ENCODE results near the gene ACSS1.

ACSS1 gene

DNA sequence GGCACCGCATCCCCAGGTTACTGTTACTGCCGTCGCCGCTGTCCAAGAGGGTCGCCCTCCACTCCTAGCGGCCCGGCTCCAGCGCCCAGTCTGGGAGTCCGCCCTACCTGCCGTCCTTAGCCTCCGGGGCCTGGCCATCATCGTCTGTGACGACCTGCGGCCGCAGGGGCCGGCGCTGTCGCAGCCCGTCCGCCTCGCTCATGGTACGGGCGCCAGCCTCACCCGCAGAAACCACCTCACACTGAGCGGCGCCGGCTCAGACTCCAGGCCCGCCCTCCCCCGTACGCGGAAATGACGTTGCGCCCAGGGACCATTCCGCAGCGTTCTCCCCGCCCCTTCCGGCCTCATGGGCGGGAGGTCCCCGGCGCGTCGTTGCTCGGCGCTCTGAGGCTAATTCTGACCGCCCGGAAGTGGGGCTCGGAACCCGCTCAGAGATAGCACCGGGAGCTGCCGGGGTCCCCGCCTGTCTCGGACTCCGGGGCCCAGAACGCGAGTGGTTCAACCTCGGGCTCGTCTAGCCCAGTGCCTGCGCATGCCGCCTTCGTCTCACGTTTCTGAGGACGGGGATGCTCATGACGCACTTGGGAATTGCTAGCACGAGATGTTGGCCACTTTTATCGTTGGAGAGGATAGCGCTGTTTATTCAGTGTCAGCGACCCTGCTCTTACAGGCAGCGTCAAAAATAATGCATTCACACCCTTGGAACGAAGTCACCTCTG, 65.3 kb downstream of the ACSS1 start, which contains the start of gene APMAP:
TSS of gene APMAP (minus strand) at position 265 of the 719 bp plus-strand sequence. CDS start at position 202, 63 bp downstream.
- Histone ChIP-seq H3K4me1 (ENCODE audit: control insufficient read depth, insufficient read depth, low read length) (0 out of 2 replicates have a peak, but pooled peaks cover 1% of the 10 kb centered on the region), H3K27ac (ENCODE audit: low read length) (no peak within 1 kb of the TSS), H3K36me3 (ENCODE audit: control insufficient read depth, insufficient read depth, low read length) (no peaks in the 10 kb centered on the region), H3K9me3 (ENCODE audit: control insufficient read depth, insufficient read depth, low read length) (no peaks in the 10 kb centered on the region), H3K4me3 (ENCODE audit: low read length) (peak within 1 kb of the TSS; percentile 67), H3K27me3 (ENCODE audit: control insufficient read depth, insufficient read depth, low read length) (no peaks in the 10 kb centered on the region)
- WGBS (ENCODE audit: insufficient coverage, insufficient read length): no CpG with 5 or more reads among the region's 69 CpGs
- peak; percentile 78 for DNase-seq (ENCODE audit: low read depth, low spot score)

DNA sequence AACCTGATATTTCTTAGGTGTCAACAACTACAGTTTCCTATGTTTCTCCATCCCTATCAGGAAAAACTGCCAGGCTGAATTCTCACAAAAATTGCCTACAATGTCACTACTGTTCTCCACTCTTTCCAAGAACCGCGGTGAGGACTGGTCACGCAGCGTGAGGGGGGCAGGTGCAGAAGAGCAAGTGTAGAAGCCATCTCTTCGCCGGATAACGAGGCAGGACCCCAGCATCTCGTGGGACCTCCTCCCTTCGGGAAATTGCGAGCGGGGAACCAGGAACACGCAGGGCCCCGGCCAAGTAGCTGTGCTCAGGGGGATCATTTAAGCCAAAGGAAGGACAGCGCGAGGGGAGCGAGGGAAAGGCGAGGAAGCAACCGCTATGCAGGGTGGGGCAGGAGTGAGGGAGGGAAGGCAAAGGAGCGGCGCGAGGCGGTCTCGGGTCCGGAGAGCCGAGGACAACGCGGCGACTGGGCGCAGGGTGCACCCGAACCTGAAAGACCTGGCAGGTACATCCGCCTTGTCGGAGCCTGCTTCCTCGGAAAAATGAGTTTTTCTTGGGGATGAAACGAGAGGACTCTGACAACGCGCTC, 65.9 kb downstream of the ACSS1 start:
- Histone ChIP-seq H3K27me3 (ENCODE audit: control insufficient read depth, insufficient read depth, low read length) (no peaks in the 10 kb centered on the region), H3K9me3 (ENCODE audit: control insufficient read depth, insufficient read depth, low read length) (no peaks in the 10 kb centered on the region), H3K4me1 (ENCODE audit: control insufficient read depth, insufficient read depth, low read length) (0 out of 2 replicates have a peak, but pooled peaks cover 1% of the 10 kb centered on the region), H3K36me3 (ENCODE audit: control insufficient read depth, insufficient read depth, low read length) (no peaks in the 10 kb centered on the region), H3K4me3 (ENCODE audit: low read length) (peak overlapping the region; percentile 67), H3K27ac (ENCODE audit: low read length) (no peak overlapping the region)
- WGBS (ENCODE audit: insufficient coverage, insufficient read length): no CpG with 5 or more reads among the region's 36 CpGs
- no peak for DNase-seq (ENCODE audit: low read depth, low spot score)

DNA sequence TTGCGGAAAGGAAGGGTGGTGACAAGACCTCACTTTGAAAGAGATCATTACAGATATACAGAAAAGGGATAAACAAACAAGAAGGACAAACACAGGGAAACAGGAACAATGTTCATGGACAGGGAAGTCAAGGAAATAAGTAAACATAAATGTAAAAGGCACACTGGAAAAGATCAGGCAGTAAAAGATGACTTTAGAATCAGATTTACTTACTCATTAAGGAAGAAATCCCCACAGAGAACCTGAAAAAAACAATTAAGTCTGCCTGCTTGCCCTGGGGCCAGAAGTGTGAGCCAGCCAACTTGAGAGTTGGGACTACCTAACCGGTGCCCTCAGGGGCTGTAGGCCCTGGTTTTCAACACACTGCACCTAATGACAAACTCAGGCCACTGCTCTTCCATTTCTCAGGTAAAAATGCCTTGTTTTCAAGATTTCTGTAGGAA, 67.1 kb downstream of the ACSS1 start:
- 0 out of 2 replicates have a peak, but pooled peaks cover 1% of the 10 kb centered on the region for H3K4me1 ChIP-seq (ENCODE audit: control insufficient read depth, insufficient read depth, low read length)
- no peaks in the 10 kb centered on the region for H3K36me3 ChIP-seq (ENCODE audit: control insufficient read depth, insufficient read depth, low read length)
- WGBS (ENCODE audit: insufficient coverage, insufficient read length): no CpG with 5 or more reads among the region's 2 CpGs
- no peak overlapping the region for H3K27ac ChIP-seq (ENCODE audit: low read length)
- no peaks in the 10 kb centered on the region for H3K27me3 ChIP-seq (ENCODE audit: control insufficient read depth, insufficient read depth, low read length)
- no peak for DNase-seq (ENCODE audit: low read depth, low spot score)
- H3K9me3 ChIP-seq (ENCODE audit: control insufficient read depth, insufficient read depth, low read length): no peaks in the 10 kb centered on the region
- H3K4me3 ChIP-seq (ENCODE audit: low read length): no peak overlapping the region

DNA sequence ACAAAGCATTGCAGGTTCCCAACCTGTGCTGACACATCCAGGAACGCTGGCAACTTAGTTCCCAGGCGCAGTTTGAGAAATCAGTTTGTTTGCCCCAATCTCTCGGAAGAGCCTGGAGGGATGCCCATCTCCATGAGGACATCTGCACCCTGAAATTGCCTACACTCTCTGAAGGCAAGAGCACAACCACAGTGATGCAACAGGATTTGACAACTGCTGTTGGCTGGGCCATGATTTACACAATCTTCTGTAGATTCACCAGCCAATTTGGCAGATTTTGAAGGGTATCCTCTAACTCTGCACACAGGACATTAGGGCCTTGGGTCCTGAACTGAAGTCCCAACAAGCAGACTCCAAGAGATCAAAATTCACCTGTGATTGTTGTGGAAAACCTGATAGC, 68.8 kb downstream of the ACSS1 start:
- no peak for DNase-seq (ENCODE audit: low read depth, low spot score)
- no peaks in the 10 kb centered on the region for H3K27me3 ChIP-seq (ENCODE audit: control insufficient read depth, insufficient read depth, low read length)
- H3K27ac ChIP-seq (ENCODE audit: low read length): no peak overlapping the region
- H3K36me3 ChIP-seq (ENCODE audit: control insufficient read depth, insufficient read depth, low read length): no peaks in the 10 kb centered on the region
- H3K4me3 ChIP-seq (ENCODE audit: low read length): no peak overlapping the region
- no peaks in the 10 kb centered on the region for H3K9me3 ChIP-seq (ENCODE audit: control insufficient read depth, insufficient read depth, low read length)
- H3K4me1 ChIP-seq (ENCODE audit: control insufficient read depth, insufficient read depth, low read length): no peaks in the 10 kb centered on the region
- no CpG with 5 or more reads among the region's 3 CpGs for WGBS (ENCODE audit: insufficient coverage, insufficient read length)

DNA sequence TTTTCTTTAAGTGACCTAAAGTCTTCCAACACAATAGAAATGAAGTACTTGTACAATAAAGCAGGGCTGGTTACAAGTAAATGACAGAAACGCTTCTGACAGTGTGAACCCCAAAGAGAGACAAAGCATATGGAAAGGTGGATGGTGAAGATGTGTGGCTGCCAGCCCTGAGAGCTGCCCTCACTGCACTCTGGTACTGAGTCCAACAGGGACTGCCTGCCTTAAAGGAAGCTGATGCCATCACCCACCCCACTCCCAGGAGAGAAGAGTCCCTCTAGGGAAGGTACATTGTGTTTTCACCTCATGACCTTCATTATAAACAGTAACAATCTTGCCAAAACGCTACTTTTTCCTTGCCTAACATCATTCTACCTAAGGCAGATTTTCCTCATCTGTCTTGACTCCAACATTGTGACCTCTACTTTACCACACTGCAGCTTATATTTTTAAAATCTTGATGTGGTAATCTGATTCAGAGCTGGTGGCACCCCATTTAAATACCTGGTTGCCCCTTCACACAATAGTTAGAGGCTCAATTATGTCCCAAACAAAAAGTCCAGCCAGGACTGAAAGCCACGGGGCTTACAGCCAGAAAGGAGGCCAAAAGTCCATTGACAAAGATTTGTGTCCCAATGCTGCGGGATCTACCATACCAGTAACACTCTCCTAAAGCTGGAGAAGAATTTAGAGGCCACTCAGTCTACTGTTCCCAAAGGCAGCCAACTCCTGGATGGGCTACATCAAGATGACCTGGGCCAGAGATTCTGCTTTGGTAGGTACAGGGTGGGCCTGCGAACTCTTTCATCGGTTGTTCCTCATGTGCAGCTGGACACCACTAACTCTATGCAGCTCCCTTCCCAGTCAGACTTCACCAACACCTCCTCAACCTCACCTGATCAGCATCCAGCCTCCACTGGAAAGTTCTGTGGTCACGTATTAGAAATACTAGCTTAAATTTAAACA, 69.8 kb downstream of the ACSS1 start:
- no peak overlapping the region for H3K4me3 ChIP-seq (ENCODE audit: low read length)
- H3K27me3 ChIP-seq (ENCODE audit: control insufficient read depth, insufficient read depth, low read length): no peaks in the 10 kb centered on the region
- WGBS (ENCODE audit: insufficient coverage, insufficient read length): no CpG with 5 or more reads among the region's 7 CpGs
- H3K9me3 ChIP-seq (ENCODE audit: control insufficient read depth, insufficient read depth, low read length): no peaks in the 10 kb centered on the region
- H3K4me1 ChIP-seq (ENCODE audit: control insufficient read depth, insufficient read depth, low read length): no peaks in the 10 kb centered on the region
- H3K27ac ChIP-seq (ENCODE audit: low read length): no peak overlapping the region
- no peaks in the 10 kb centered on the region for H3K36me3 ChIP-seq (ENCODE audit: control insufficient read depth, insufficient read depth, low read length)
- no peak for DNase-seq (ENCODE audit: low read depth, low spot score)

DNA sequence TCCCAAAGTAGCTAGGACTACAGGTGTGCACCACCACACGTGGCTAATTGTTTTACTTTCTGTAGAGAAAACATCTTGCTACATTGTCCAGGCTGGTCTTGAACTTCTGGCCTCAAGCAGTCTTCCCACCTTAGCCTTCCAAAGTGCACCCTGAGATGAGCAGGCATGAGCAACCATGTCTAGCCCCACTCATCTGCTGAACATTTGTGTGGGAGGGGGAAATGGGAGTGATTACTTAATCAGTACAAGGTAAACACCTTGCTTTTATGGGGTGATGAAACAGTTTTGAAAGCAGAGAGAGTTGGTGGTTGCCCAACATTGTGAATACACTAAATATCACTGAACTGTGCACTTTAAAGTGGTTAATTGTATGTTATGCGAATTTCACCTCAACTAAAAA, 70.7 kb downstream of the ACSS1 start:
- WGBS (ENCODE audit: insufficient coverage, insufficient read length): no CpG with 5 or more reads among the region's 2 CpGs
- Histone ChIP-seq H3K36me3 (ENCODE audit: control insufficient read depth, insufficient read depth, low read length) (no peaks in the 10 kb centered on the region), H3K4me3 (ENCODE audit: low read length) (no peak overlapping the region), H3K4me1 (ENCODE audit: control insufficient read depth, insufficient read depth, low read length) (no peaks in the 10 kb centered on the region), H3K27me3 (ENCODE audit: control insufficient read depth, insufficient read depth, low read length) (no peaks in the 10 kb centered on the region), H3K9me3 (ENCODE audit: control insufficient read depth, insufficient read depth, low read length) (no peaks in the 10 kb centered on the region), H3K27ac (ENCODE audit: low read length) (no peak overlapping the region)
- DNase-seq (ENCODE audit: low read depth, low spot score): no peak

DNA sequence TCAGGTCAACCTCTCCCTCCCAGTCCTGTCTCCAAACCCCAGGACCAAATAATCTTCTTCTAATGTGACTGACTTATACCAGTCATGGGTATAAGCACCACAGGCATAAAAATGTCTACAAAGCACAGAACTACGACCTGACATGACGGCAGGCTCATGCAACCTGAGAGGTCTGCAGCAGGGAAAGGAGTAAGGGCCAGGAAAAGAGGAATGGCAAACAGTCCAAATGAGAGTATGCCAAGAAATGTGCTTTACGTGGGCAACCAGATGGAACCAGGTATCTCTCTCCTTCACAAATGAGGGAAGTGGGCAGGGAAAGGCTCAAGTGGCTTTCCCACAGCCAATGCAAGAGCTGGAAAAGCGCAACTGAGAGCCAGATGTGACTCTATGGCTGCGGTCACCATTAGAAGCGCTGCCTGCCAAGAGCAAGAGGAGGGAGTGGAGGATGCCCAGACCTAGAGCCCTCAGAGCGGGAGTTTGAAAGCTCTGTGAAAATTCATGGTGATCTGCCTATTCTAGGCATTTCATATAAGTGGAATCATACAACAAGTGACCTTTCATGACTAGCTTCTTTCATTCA, 71.4 kb downstream of the ACSS1 start:
- Histone ChIP-seq H3K9me3 (ENCODE audit: control insufficient read depth, insufficient read depth, low read length) (peaks cover 2% of the 10 kb centered on the region; the same call in 1 of the 2 replicates), H3K4me1 (ENCODE audit: control insufficient read depth, insufficient read depth, low read length) (no peaks in the 10 kb centered on the region), H3K27ac (ENCODE audit: low read length) (no peak overlapping the region), H3K27me3 (ENCODE audit: control insufficient read depth, insufficient read depth, low read length) (no peaks in the 10 kb centered on the region), H3K36me3 (ENCODE audit: control insufficient read depth, insufficient read depth, low read length) (peaks cover 4% of the 10 kb centered on the region; the same call in 1 of the 2 replicates), H3K4me3 (ENCODE audit: low read length) (no peak overlapping the region)
- WGBS (ENCODE audit: insufficient coverage, insufficient read length): no CpG with 5 or more reads among the region's 7 CpGs
- no peak for DNase-seq (ENCODE audit: low read depth, low spot score)

DNA sequence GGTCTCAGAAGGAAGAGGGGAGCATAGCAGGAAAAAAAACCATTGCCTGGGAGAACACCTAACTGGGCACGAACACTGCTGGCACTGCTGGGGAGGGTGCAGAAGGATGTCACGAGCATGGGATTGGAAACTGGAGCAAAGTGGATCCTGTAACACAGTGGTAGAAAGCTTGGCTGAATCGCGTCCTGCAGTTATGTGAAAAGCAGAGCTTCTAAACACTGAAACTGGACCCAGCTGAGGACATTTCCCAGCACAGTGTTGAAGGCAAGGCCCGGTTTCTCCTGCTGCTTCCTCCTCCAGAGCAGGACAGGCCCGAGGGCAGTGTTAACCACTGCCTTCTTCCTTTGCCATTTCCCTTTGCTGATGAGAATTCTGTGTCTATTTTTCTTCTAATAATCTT, 72.1 kb downstream of the ACSS1 start:
- no peaks in the 10 kb centered on the region for H3K27me3 ChIP-seq (ENCODE audit: control insufficient read depth, insufficient read depth, low read length)
- no peaks in the 10 kb centered on the region for H3K4me1 ChIP-seq (ENCODE audit: control insufficient read depth, insufficient read depth, low read length)
- peaks cover 2% of the 10 kb centered on the region; the same call in 1 of the 2 replicates for H3K9me3 ChIP-seq (ENCODE audit: control insufficient read depth, insufficient read depth, low read length)
- no peak overlapping the region for H3K4me3 ChIP-seq (ENCODE audit: low read length)
- H3K27ac ChIP-seq (ENCODE audit: low read length): no peak overlapping the region
- no CpG with 5 or more reads among the region's 6 CpGs for WGBS (ENCODE audit: insufficient coverage, insufficient read length)
- DNase-seq (ENCODE audit: low read depth, low spot score): no peak
- peaks cover 4% of the 10 kb centered on the region; the same call in 1 of the 2 replicates for H3K36me3 ChIP-seq (ENCODE audit: control insufficient read depth, insufficient read depth, low read length)

DNA sequence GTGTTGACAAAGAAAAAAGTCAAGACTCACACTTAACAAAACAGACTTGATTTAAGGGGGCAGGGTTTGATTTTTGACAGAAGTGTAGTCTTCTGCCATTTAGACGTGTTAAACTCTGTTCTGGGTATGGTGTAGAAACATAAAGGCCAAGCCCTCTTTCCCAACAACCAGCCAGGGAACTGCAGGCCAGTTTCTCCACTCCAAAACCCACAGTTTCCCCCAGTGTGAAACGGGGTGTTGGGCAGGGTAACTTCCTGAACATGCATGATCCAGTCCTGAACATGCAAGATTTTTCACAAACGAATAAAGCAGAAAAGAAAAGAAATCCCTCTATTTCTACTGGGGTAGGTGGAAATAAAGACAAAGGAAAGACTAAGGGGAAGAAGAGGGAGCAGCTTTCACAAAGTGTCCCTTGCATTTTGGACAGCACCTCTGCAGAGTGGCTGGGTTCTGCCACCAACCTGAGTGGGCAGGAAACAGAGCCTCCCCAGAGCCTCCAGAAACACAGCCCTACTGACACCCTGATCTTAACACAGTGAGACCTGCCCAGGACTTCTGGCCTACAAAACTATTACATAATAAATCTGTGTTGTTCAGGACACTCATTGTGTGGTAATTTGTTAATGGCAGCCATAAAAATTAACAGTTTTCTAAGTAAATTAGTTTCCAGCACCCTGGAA, 72.8 kb downstream of the ACSS1 start:
- H3K9me3 ChIP-seq (ENCODE audit: control insufficient read depth, insufficient read depth, low read length): peaks cover 2% of the 10 kb centered on the region; the same call in 1 of the 2 replicates
- H3K4me1 ChIP-seq (ENCODE audit: control insufficient read depth, insufficient read depth, low read length): no peaks in the 10 kb centered on the region
- no peak for DNase-seq (ENCODE audit: low read depth, low spot score)
- peaks cover 10% of the 10 kb centered on the region for H3K36me3 ChIP-seq (ENCODE audit: control insufficient read depth, insufficient read depth, low read length)
- H3K27ac ChIP-seq (ENCODE audit: low read length): no peak overlapping the region
- no peak overlapping the region for H3K4me3 ChIP-seq (ENCODE audit: low read length)
- no peaks in the 10 kb centered on the region for H3K27me3 ChIP-seq (ENCODE audit: control insufficient read depth, insufficient read depth, low read length)
- WGBS (ENCODE audit: insufficient coverage, insufficient read length): no CpG with 5 or more reads among the region's 3 CpGs

Measured in iPS DF 6.9 (cell line).